ENCODE measurements around the gene SUGP1.

DNA sequence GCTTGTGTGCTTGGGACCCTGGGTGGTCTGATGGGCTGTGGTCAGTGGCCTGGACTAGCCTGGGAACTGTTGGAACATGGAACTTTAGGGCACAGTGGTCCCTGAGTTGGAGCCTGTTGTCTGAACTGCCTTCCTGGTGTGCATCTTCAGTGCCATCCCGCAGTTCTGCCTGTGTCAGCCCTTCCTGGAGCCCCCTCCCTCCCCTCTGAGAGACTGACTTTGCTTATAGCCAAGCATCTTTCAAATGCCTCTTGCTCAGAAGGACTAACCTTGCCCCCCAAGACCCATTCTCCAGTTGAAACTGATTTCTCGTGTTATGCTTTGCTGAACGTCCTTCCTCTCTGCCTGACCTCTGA is 14.7 kb upstream of the SUGP1 start:
- TF ChIP-seq, protein P1, sequence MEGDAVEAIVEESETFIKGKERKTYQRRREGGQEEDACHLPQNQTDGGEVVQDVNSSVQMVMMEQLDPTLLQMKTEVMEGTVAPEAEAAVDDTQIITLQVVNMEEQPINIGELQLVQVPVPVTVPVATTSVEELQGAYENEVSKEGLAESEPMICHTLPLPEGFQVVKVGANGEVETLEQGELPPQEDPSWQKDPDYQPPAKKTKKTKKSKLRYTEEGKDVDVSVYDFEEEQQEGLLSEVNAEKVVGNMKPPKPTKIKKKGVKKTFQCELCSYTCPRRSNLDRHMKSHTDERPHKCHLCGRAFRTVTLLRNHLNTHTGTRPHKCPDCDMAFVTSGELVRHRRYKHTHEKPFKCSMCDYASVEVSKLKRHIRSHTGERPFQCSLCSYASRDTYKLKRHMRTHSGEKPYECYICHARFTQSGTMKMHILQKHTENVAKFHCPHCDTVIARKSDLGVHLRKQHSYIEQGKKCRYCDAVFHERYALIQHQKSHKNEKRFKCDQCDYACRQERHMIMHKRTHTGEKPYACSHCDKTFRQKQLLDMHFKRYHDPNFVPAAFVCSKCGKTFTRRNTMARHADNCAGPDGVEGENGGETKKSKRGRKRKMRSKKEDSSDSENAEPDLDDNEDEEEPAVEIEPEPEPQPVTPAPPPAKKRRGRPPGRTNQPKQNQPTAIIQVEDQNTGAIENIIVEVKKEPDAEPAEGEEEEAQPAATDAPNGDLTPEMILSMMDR (IDR thresholded peaks at IDR 0.05 in 4 of 5, conservative IDR thresholded peaks at IDR 0.05 in 1 of 5), result no peak
- TF ChIP-seq POLR2A (IDR thresholded peaks at IDR 0.05), result no peak
